Ectodermal cell (in vitro differentiated cells): ENCODE data around the gene KIAA0408.
"Not testable (repeated sequence)": the region's sequence is repeated elsewhere in the genome, so short reads cannot be mapped to it uniquely, and the experiment has no call there.

Source experiments
- H3K27ac ChIP-seq: 2 replicates; pipeline ENCODE4 v1.7.0; 2013; ENCODE audit warnings: mild to moderate bottlenecking, low read depth, low read length; ENCODE audit not compliant: insufficient read depth, poor library complexity, severe bottlenecking
- H3K27me3 ChIP-seq: 2 replicates; pipeline ENCODE4 v1.7.0; 2013; ENCODE audit warnings: mild to moderate bottlenecking, low read length; ENCODE audit not compliant: insufficient read depth, control insufficient read depth, poor library complexity, severe bottlenecking
- H3K36me3 ChIP-seq: one replicate; pipeline ENCODE4 v1.7.0; 2013; ENCODE audit warnings: low read length; ENCODE audit not compliant: control insufficient read depth, insufficient read depth
- H3K4me1 ChIP-seq: one replicate; pipeline ENCODE4 v1.7.0; 2013; ENCODE audit warnings: low read length; ENCODE audit not compliant: control insufficient read depth, insufficient read depth
- H3K4me3 ChIP-seq: 2 replicates; pipeline ENCODE4 v1.7.0; 2013; ENCODE audit warnings: low read depth, low read length, control low read depth; ENCODE audit not compliant: insufficient read depth
- H3K9me3 ChIP-seq: 2 replicates; pipeline ENCODE4 v1.7.0; 2013; ENCODE audit warnings: mild to moderate bottlenecking, low read length, moderate library complexity; ENCODE audit not compliant: control insufficient read depth
- WGBS, 2 experiments: methylation state at CpG; one replicate each; pipeline ENCODE4 v1.1.7; 2013; ENCODE audit warnings: missing lambda C conversion rate in 2 of 2; 5-methylcytosine and 5-hydroxymethylcytosine counted together

The KIAA0408 gene

DNA sequence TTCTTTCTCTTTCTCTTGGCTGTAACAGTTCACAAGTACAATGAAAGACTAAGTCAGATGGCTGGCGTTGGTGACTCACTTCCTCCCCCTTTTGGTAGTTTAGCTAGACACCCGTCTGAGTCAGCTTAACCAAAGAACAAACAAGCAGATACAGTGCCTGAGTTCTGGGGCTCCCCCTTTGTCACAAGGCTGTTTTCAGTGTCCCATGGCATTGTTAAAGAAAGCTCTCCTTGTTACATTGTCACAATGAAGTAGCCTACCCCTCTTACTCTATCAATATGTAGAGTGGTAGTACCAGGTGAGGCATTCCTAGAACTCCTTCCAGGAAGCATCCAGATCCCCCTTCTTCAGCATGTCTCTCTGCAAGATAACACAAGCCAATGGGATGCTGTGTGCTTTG is 38.6 kb downstream of the KIAA0408 start:
- no peaks in the 10 kb centered on the region for H3K36me3 ChIP-seq
- H3K27ac ChIP-seq: no peak overlapping the region
- 3 to 6% methylated on average over 2 of the region's 2 CpGs for WGBS, 2 experiments
- H3K27me3 ChIP-seq: no peaks in the 10 kb centered on the region
- no peaks in the 10 kb centered on the region for H3K9me3 ChIP-seq
- no peak overlapping the region for H3K4me3 ChIP-seq
- H3K4me1 ChIP-seq: no peaks in the 10 kb centered on the region

GRCh38 chr6:127415096-127415495 is 44.1 kb downstream of the KIAA0408 start:
- Histone ChIP-seq H3K27me3 (no peaks in the 10 kb centered on the region), H3K27ac (no peak overlapping the region), H3K36me3 (no peaks in the 10 kb centered on the region), H3K4me3 (no peak overlapping the region), H3K4me1 (no peaks in the 10 kb centered on the region), H3K9me3 (no peaks in the 10 kb centered on the region)
- WGBS, 2 experiments: 91 to 100% methylated on average over 2 of the region's 2 CpGs

GRCh38 chr6:127413123-127413522 is 46.1 kb downstream of the KIAA0408 start:
- H3K9me3 ChIP-seq, H3K4me1 ChIP-seq, H3K36me3 ChIP-seq, H3K4me3 ChIP-seq, H3K27me3 ChIP-seq, H3K27ac ChIP-seq: not testable (repeated sequence)
- WGBS, 2 experiments: 63 to 70% methylated on average over 4 of the region's 4 CpGs

- not testable (repeated sequence) for H3K27ac ChIP-seq, H3K4me3 ChIP-seq, H3K27me3 ChIP-seq, H3K4me1 ChIP-seq, H3K36me3 ChIP-seq, H3K9me3 ChIP-seq
- WGBS, 2 experiments: 96 to 97% methylated on average over 8 of the region's 8 CpGs
Measured at GRCh38 chr6:127412016-127412415, 47.2 kb downstream of the KIAA0408 start.
